IMR-90 (cell line): ENCODE results near the gene PEX11G.

Experiments
- CTCF ChIP-seq: conservative IDR thresholded peaks from 2 replicates; pipeline ENCODE4 v1.5.1; 2012; ENCODE audit warnings: mild to moderate bottlenecking, low read depth, low read length, improper control_type of control experiment
- FOS ChIP-seq: fragments of 150-350 bp; IDR thresholded peaks from 2 replicates; pipeline ENCODE4 v1.6.1; 2016; ENCODE audit warnings: low read depth, low read length
- MXI1 ChIP-seq: IDR thresholded peaks from 2 replicates; pipeline ENCODE4 v1.6.1; 2012; ENCODE audit warnings: low read depth, mild to moderate bottlenecking, low read length, moderate library complexity, borderline replicate concordance
- NFE2L2 ChIP-seq: fragments of 150-350 bp; IDR thresholded peaks from 2 replicates; pipeline ENCODE4 v1.6.1; 2016; ENCODE audit warnings: low read depth, mild to moderate bottlenecking, low read length
- POLR2A ChIP-seq: IDR thresholded peaks from 2 replicates; pipeline ENCODE4 v1.6.1; 2012; ENCODE audit warnings: mild to moderate bottlenecking, low read depth, low read length

- TF ChIP-seq CTCF = no peak
- no peak for TF ChIP-seq POLR2A
- TF ChIP-seq FOS = no peak
- no peak for TF ChIP-seq MXI1
- no peak for TF ChIP-seq NFE2L2
Measured at GRCh38 chr19:7527516-7528191, 38.8 kb upstream of the PEX11G start.
